Mesenchymal stem cell (in vitro differentiated cells and primary cell): ENCODE data around the gene PINK1.

ENCODE experiments used
- DNase-seq: peaks from one replicate; pipeline ENCODE4 v3.0.0-alpha.2; 2013
- H2AFZ ChIP-seq: one replicate; pipeline ENCODE4 v1.6.1; 2013; ENCODE audit warnings: low read depth, mild to moderate bottlenecking, control low read depth, inconsistent platforms, low read length, moderate library complexity
- H2AK5ac ChIP-seq: 2 replicates; pipeline ENCODE4 v1.6.1; 2013; ENCODE audit warnings: low read length, moderate library complexity, mild to moderate bottlenecking, inconsistent platforms; ENCODE audit not compliant: severe bottlenecking
- H2BK120ac ChIP-seq: one replicate; pipeline ENCODE4 v1.6.1; 2013; ENCODE audit warnings: low read depth, mild to moderate bottlenecking, inconsistent platforms, low read length, moderate library complexity
- H2BK12ac ChIP-seq, 2 experiments: one replicate each; pipeline ENCODE4 v1.6.1; 2013; ENCODE audit warnings: inconsistent platforms in 2 of 2, low read length in 2 of 2, mild to moderate bottlenecking in 2 of 2, moderate library complexity in 2 of 2, control low read depth in 1 of 2
- H2BK15ac ChIP-seq: one replicate; pipeline ENCODE4 v1.6.1; 2013; ENCODE audit warnings: mild to moderate bottlenecking, low read depth, inconsistent platforms; ENCODE audit not compliant: poor library complexity, severe bottlenecking
- H2BK5ac ChIP-seq: 2 replicates; pipeline ENCODE4 v1.6.1; 2013; ENCODE audit warnings: low read depth, mild to moderate bottlenecking, low read length, control low read depth, inconsistent platforms; ENCODE audit not compliant: poor library complexity, severe bottlenecking
- H3K14ac ChIP-seq, 2 experiments: one replicate each; pipeline ENCODE4 v1.6.1; 2013; ENCODE audit warnings: inconsistent platforms in 2 of 2, low read length in 2 of 2, control low read depth in 1 of 2, mild to moderate bottlenecking in 1 of 2, moderate library complexity in 1 of 2
- H3K18ac ChIP-seq, 2 experiments: one replicate each; pipeline ENCODE4 v1.6.1; 2013; ENCODE audit warnings: inconsistent platforms in 2 of 2, low read length in 2 of 2, control low read depth in 1 of 2, low read depth in 1 of 2, mild to moderate bottlenecking in 1 of 2
- H3K23ac ChIP-seq, 2 experiments: one replicate each; pipeline ENCODE4 v1.6.1; 2013; ENCODE audit warnings: inconsistent platforms in 2 of 2, low read length in 2 of 2, mild to moderate bottlenecking in 2 of 2, moderate library complexity in 2 of 2, control low read depth in 1 of 2
- H3K27ac ChIP-seq: 2 replicates; pipeline ENCODE4 v1.5.1; 2013; ENCODE audit warnings: mild to moderate bottlenecking, moderate library complexity, low read length, control low read depth, inconsistent platforms; ENCODE audit not compliant: poor library complexity, severe bottlenecking
- H3K27me3 ChIP-seq, 2 experiments: 2 replicates each; pipeline versions ENCODE4 v1.6.1 to v1.7.0; 2013; ENCODE audit warnings: low read length in 2 of 2, mild to moderate bottlenecking in 2 of 2, moderate library complexity in 2 of 2, control low read depth in 1 of 2, inconsistent platforms in 1 of 2; ENCODE audit not compliant: control insufficient read depth in 1 of 2, insufficient read depth in 1 of 2
- H3K36me3 ChIP-seq, 2 experiments: 2 replicates each; pipeline versions ENCODE4 v1.6.1 to v1.7.0; 2013; ENCODE audit warnings: low read length in 2 of 2, control low read depth in 1 of 2, inconsistent platforms in 1 of 2, low read depth in 1 of 2, mild to moderate bottlenecking in 1 of 2; ENCODE audit not compliant: insufficient read depth in 2 of 2, control insufficient read depth in 1 of 2
- H3K4ac ChIP-seq, 2 experiments: one replicate each; pipeline ENCODE4 v1.6.1; 2013; ENCODE audit warnings: inconsistent platforms in 2 of 2, low read length in 2 of 2, mild to moderate bottlenecking in 2 of 2, moderate library complexity in 2 of 2, control low read depth in 1 of 2, low read depth in 1 of 2
- H3K4me1 ChIP-seq: 2 replicates; pipeline ENCODE4 v1.6.1; 2013; ENCODE audit warnings: low read depth, low read length, control low read depth; ENCODE audit not compliant: control insufficient read depth, insufficient read depth
- H3K4me2 ChIP-seq: 2 replicates; pipeline ENCODE4 v1.6.1; 2013; ENCODE audit warnings: low read length, mild to moderate bottlenecking, inconsistent platforms; ENCODE audit not compliant: poor library complexity, severe bottlenecking
- H3K4me3 ChIP-seq, 2 experiments: 2 replicates each; pipeline versions ENCODE4 v1.5.1 to v1.7.0; 2013; ENCODE audit warnings: low read length in 2 of 2, mild to moderate bottlenecking in 2 of 2, control low read depth in 1 of 2, low read depth in 1 of 2; ENCODE audit not compliant: insufficient read depth in 1 of 2
- H3K79me1 ChIP-seq: replicated peaks from 2 replicates; pipeline ENCODE4 v1.6.1; 2013; ENCODE audit warnings: mild to moderate bottlenecking, control low read depth, low read length, inconsistent platforms; ENCODE audit not compliant: poor library complexity, severe bottlenecking
- H3K9ac ChIP-seq: 2 replicates; pipeline ENCODE4 v1.7.0; 2013; ENCODE audit warnings: mild to moderate bottlenecking, low read length, moderate library complexity
- H3K9me3 ChIP-seq: 2 replicates; pipeline ENCODE4 v1.7.0; 2013; ENCODE audit warnings: mild to moderate bottlenecking, low read length; ENCODE audit not compliant: control insufficient read depth
- H4K8ac ChIP-seq: one replicate; pipeline ENCODE4 v1.6.1; 2013; ENCODE audit warnings: inconsistent platforms, mild to moderate bottlenecking, low read length, moderate library complexity
- H4K91ac ChIP-seq: one replicate; pipeline ENCODE4 v1.6.1; 2013; ENCODE audit warnings: mild to moderate bottlenecking, low read length, inconsistent platforms
- WGBS: methylation state at CpG from one replicate; pipeline ENCODE4 v1.1.7; 2013; ENCODE audit warnings: mixed read lengths; 5-methylcytosine and 5-hydroxymethylcytosine counted together

Gene PINK1

DNA sequence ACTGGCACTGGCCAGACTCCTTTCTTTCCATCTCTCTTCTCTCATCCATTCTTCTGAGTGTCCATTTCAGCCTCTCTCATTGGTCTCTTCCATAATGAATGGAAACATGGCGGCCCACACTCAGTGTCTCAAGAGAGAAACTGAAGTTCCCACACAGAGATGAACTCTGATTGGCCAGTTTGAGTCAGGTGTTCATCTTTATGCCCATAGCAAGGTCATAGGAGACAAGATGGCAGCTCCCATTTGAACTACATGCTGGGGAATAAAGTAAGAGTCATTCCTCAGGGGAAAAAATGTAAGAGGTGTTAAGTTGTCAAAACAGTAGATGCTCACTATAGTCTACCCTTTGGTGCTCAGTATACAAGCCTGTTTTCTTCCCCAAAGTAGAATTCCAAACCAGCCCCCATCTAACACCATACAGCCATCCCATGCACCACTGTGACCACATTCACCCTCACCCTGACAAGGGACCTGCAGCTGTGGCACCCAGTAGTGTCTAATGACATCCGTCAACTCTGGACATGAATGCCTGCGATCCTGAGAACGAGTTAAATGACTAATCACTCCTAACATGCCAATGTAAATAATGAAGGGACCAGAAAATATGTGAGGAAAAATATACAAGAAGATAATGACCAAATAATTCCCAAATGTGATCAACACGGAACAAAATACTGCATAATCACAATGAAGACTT, 32.0 kb upstream of the PINK1 start:
- Histone ChIP-seq H3K27ac (no peak overlapping the region), H2BK120ac (no peak overlapping the region), H3K9me3 (no peaks in the 10 kb centered on the region), H3K27me3 (no peaks in the 10 kb centered on the region), H2AK5ac (no peak overlapping the region), H3K36me3 (no peaks in the 10 kb centered on the region), H2BK12ac (no peak overlapping the region), H2BK5ac (no peak overlapping the region), H2BK15ac (no peak overlapping the region), H3K4ac (no peak overlapping the region), H4K8ac (no peak overlapping the region), H3K18ac (no peak overlapping the region), H3K4me3 (no peak overlapping the region), H2AFZ (no peak overlapping the region), H3K4me1 (peaks cover 8% of the 10 kb centered on the region), H3K4me2 (no peak overlapping the region), H3K9ac (no peak overlapping the region), H3K23ac (no peak overlapping the region), H4K91ac (no peak overlapping the region), H3K79me1 (no peaks in the 10 kb centered on the region), H3K14ac (no peak overlapping the region)
- WGBS, result 57% methylated on average over 3 of the region's 5 CpGs
- no peak for DNase-seq

DNA sequence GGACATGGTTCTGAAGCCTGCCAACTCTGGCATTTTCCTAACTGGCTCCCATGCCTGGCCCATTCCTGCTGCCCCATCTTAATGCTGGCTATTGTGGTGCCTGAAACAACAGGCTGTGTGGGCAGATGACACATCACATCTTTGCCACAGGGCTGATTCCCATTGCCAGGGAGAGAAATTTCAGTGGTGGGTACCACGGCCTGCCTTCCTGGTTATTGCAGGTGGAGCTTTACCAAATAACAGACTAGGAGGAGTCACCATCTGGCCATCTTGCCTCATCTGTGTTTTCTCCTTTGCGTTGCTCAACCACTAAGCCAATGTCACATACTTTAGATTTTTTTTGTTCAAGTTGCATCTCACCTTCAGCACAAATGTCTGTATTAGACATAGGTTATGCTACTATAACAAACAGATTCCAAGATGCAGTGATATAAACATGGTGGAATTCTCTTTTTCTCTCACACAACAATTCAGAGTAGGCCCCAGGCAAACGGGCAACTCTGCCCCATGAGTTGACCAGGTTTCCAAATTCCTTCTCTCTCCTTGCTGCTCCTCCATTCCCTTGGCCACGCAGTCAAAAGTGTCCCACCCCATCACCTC, 30.3 kb upstream of the PINK1 start:
- no peaks in the 10 kb centered on the region for H3K79me1 ChIP-seq
- H2BK12ac ChIP-seq, result peak overlapping the region in 1 of 2 experiments; percentile 61
- H2BK15ac ChIP-seq, result no peak overlapping the region
- no peak overlapping the region for H3K4ac ChIP-seq
- H2BK120ac ChIP-seq, result no peak overlapping the region
- H3K18ac ChIP-seq, result peak overlapping the region in 1 of 2 experiments; percentile 29
- no peak for DNase-seq
- H3K27me3 ChIP-seq, result no peaks in the 10 kb centered on the region
- H3K14ac ChIP-seq, result no peak overlapping the region
- no peak overlapping the region for H4K91ac ChIP-seq
- H2AK5ac ChIP-seq, result no peak overlapping the region
- H3K36me3 ChIP-seq, result no peaks in the 10 kb centered on the region
- WGBS, result 100% methylated on average over 4 of the region's 4 CpGs
- no peak overlapping the region for H3K27ac ChIP-seq
- H3K23ac ChIP-seq, result no peak overlapping the region
- no peak overlapping the region for H2AFZ ChIP-seq
- no peak overlapping the region for H2BK5ac ChIP-seq
- H3K4me2 ChIP-seq, result no peak overlapping the region
- no peak overlapping the region for H4K8ac ChIP-seq
- no peaks in the 10 kb centered on the region for H3K9me3 ChIP-seq
- no peak overlapping the region for H3K9ac ChIP-seq
- peaks cover 8% of the 10 kb centered on the region for H3K4me1 ChIP-seq
- no peak overlapping the region for H3K4me3 ChIP-seq

DNA sequence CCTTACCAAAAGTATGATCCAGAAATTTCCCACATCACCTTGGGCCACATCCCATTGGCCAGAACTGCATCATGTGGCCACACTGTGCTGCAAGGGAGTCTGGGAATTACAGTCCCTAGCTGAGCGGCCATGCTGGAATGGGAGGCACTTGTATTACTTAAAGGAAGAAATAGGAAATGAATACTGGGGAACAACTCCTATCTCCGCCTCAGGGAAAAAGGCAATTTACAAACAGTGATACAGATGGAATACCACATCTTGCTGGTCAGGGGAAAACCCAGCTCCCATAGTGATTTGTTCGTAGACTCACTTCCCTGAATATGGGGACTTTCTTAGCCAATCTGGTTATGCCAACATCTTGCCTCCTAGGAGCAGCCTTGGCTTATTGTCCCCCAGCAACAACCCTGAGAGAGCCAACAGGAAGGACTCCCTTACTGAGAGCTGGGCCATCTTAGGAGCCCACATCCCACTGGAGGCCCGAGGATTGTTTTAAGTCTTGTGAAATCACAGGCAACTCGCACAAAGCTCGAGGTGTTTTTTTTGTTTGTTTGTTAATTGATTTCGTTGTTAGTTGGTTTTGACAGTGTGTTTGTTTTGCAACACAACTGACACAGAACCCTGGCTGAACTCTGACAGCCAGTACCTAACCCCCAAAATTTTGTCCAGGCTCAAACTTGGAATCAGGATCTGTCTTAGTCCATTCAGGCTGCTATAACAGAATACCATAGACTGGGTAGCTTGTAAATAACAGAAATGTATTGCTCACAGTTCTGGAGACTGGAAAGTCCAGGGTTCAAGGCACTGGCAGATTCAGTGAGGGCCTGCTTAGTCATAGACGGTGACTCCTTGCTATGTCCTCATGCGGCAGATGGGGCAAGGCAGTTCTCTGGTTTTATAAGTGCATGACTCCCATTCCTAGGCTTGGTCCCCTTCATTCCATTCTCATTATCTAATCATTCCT, 29.5 kb upstream of the PINK1 start:
- no peak overlapping the region for H2BK5ac ChIP-seq
- H3K27ac ChIP-seq, result peak overlapping the region; percentile 7
- H4K8ac ChIP-seq, result peak overlapping the region; percentile 71
- no peak overlapping the region for H3K4ac ChIP-seq
- H3K4me2 ChIP-seq, result no peak overlapping the region
- peak; percentile 88 for DNase-seq
- H3K36me3 ChIP-seq, result no peaks in the 10 kb centered on the region
- H3K9ac ChIP-seq, result peak overlapping the region; percentile 29
- H3K23ac ChIP-seq, result no peak overlapping the region
- no peak overlapping the region for H2BK120ac ChIP-seq
- peaks cover 8% of the 10 kb centered on the region for H3K4me1 ChIP-seq
- peak overlapping the region in 1 of 2 experiments; percentile 29 for H3K18ac ChIP-seq
- no peaks in the 10 kb centered on the region for H3K79me1 ChIP-seq
- H2AFZ ChIP-seq, result no peak overlapping the region
- H3K14ac ChIP-seq, result no peak overlapping the region
- WGBS, result 51% methylated on average over 9 of the region's 9 CpGs
- peak overlapping the region; percentile 41 for H4K91ac ChIP-seq
- H2AK5ac ChIP-seq, result peak overlapping the region; percentile 64
- H3K27me3 ChIP-seq, result no peaks in the 10 kb centered on the region
- no peaks in the 10 kb centered on the region for H3K9me3 ChIP-seq
- H2BK15ac ChIP-seq, result no peak overlapping the region
- no peak overlapping the region for H3K4me3 ChIP-seq
- peak overlapping the region in 1 of 2 experiments; percentile 61 for H2BK12ac ChIP-seq

DNA sequence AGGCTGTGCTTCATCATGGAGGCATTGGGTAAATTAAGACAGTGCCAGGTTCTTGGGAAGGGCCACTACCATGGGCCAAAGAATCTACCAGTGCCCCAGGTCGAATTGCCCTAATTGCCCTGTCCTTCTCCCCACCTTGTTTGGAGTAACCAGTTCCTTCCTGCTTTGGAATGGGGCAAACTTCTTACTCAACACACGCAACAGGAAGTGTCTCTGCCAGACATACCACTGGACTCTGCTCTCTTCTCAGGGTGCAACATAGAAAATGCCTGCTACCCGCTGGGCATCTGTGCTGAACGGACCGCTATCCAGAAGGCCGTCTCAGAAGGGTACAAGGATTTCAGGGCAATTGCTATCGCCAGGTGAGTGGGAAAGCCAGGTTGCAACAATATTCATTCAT, 28.6 kb upstream of the PINK1 start:
- DNase-seq, result no peak
- Histone ChIP-seq H2AK5ac (no peak overlapping the region), H2AFZ (no peak overlapping the region), H3K4me3 (no peak overlapping the region), H3K4ac (no peak overlapping the region), H3K4me2 (no peak overlapping the region), H3K4me1 (peaks cover 8% of the 10 kb centered on the region), H4K91ac (no peak overlapping the region), H3K14ac (no peak overlapping the region), H3K79me1 (no peaks in the 10 kb centered on the region), H2BK15ac (no peak overlapping the region), H2BK12ac (no peak overlapping the region), H3K36me3 (no peaks in the 10 kb centered on the region), H2BK120ac (no peak overlapping the region), H3K27ac (no peak overlapping the region), H2BK5ac (no peak overlapping the region), H3K23ac (no peak overlapping the region), H3K18ac (no peak overlapping the region), H3K9ac (no peak overlapping the region), H3K9me3 (no peaks in the 10 kb centered on the region), H4K8ac (no peak overlapping the region), H3K27me3 (no peaks in the 10 kb centered on the region)
- 85% methylated on average over 7 of the region's 7 CpGs for WGBS
